H9 (cell line): ENCODE results near the gene RRAS. TPM values are rescaled to one million over a fixed set of nuclear protein-coding genes. Genes with fewer than 3 reads are reported as not detected.

Experiments
- DNase-seq: peaks from one replicate; pipeline ENCODE4 v3.0.0-alpha.2; 2017
- H2AFZ ChIP-seq: one replicate; pipeline ENCODE4 v1.6.1; 2013; ENCODE audit warnings: mild to moderate bottlenecking, low read length, control low read depth, moderate library complexity
- H2AK5ac ChIP-seq: 2 replicates; pipeline ENCODE4 v1.6.1; 2013; ENCODE audit warnings: low read length, control low read depth, mixed read lengths; ENCODE audit not compliant: insufficient read length
- H2BK120ac ChIP-seq: one replicate; pipeline ENCODE4 v1.6.1; 2013; ENCODE audit warnings: low read depth, mild to moderate bottlenecking, low read length, control low read depth, inconsistent platforms; ENCODE audit not compliant: poor library complexity, severe bottlenecking
- H2BK12ac ChIP-seq: 2 replicates; pipeline ENCODE4 v1.6.1; 2013; ENCODE audit warnings: low read length, control low read depth, mixed read lengths, low read depth; ENCODE audit not compliant: insufficient read length
- H2BK15ac ChIP-seq: 2 replicates; pipeline ENCODE4 v1.6.1; 2013; ENCODE audit warnings: low read depth, low read length, control low read depth
- H2BK20ac ChIP-seq: one replicate; pipeline ENCODE4 v1.6.1; 2013; ENCODE audit warnings: low read depth, mild to moderate bottlenecking, low read length, control low read depth, inconsistent platforms; ENCODE audit not compliant: poor library complexity, severe bottlenecking
- H2BK5ac ChIP-seq: 2 replicates; pipeline ENCODE4 v1.6.1; 2013; ENCODE audit warnings: low read length, control low read depth, mixed read lengths; ENCODE audit not compliant: insufficient read length
- H3K14ac ChIP-seq: 2 replicates; pipeline ENCODE4 v1.6.1; 2013; ENCODE audit warnings: low read length, control low read depth; ENCODE audit not compliant: insufficient read depth
- H3K18ac ChIP-seq: 2 replicates; pipeline ENCODE4 v1.6.1; 2013; ENCODE audit warnings: low read depth, mild to moderate bottlenecking, mixed read lengths, low read length, control low read depth; ENCODE audit not compliant: insufficient read length
- H3K23ac ChIP-seq: 2 replicates; pipeline ENCODE4 v1.6.1; 2013; ENCODE audit warnings: low read length, control low read depth, mixed read lengths, low read depth; ENCODE audit not compliant: insufficient read length
- H3K23me2 ChIP-seq: 2 replicates; pipeline ENCODE4 v1.6.1; 2013; ENCODE audit warnings: low read depth, mild to moderate bottlenecking, mixed read lengths, low read length, control low read depth; ENCODE audit not compliant: insufficient read length, poor library complexity, severe bottlenecking
- H3K27ac ChIP-seq: 2 replicates; pipeline ENCODE4 v1.5.1; 2013; ENCODE audit warnings: low read length, control low read depth, mixed read lengths, low read depth; ENCODE audit not compliant: insufficient read length
- H3K27me3 ChIP-seq: 2 replicates; pipeline ENCODE4 v1.6.1; 2013; ENCODE audit warnings: low read length, control low read depth, inconsistent platforms; ENCODE audit not compliant: insufficient read depth
- H3K4ac ChIP-seq: 2 replicates; pipeline ENCODE4 v1.6.1; 2013; ENCODE audit warnings: low read depth, mild to moderate bottlenecking, control low read depth, inconsistent platforms, low read length, moderate library complexity
- H3K4me1 ChIP-seq: 2 replicates; pipeline ENCODE4 v1.6.1; 2013; ENCODE audit warnings: low read length, control low read depth, inconsistent platforms; ENCODE audit not compliant: insufficient read depth
- H3K4me2 ChIP-seq: 2 replicates; pipeline ENCODE4 v1.6.1; 2013; ENCODE audit warnings: low read length, control low read depth, mixed read lengths; ENCODE audit not compliant: insufficient read length, insufficient read depth
- H3K56ac ChIP-seq: 2 replicates; pipeline ENCODE4 v1.6.1; 2013; ENCODE audit warnings: low read depth, mild to moderate bottlenecking, mixed read lengths, low read length, control low read depth; ENCODE audit not compliant: insufficient read length
- H3K79me1 ChIP-seq: 2 replicates; pipeline ENCODE4 v1.6.1; 2013; ENCODE audit warnings: low read depth, mild to moderate bottlenecking, moderate library complexity, low read length, control low read depth, inconsistent platforms; ENCODE audit not compliant: insufficient read depth, poor library complexity, severe bottlenecking
- H3K79me2 ChIP-seq: 2 replicates; pipeline ENCODE4 v1.6.1; 2013; ENCODE audit warnings: low read length, control low read depth, inconsistent platforms; ENCODE audit not compliant: insufficient read depth
- H3K9ac ChIP-seq: 2 replicates; pipeline ENCODE4 v1.6.1; 2013; ENCODE audit warnings: low read length, control low read depth, mixed read lengths; ENCODE audit not compliant: insufficient read length; ENCODE audit errors: extremely low read depth
- H3K9me3 ChIP-seq: one replicate; pipeline ENCODE4 v1.6.1; 2013; ENCODE audit warnings: low read depth, low read length, inconsistent platforms; ENCODE audit not compliant: control insufficient read depth
- H3T11ph ChIP-seq: one replicate; pipeline ENCODE4 v1.6.1; 2013; ENCODE audit warnings: mild to moderate bottlenecking, low read length, control low read depth, inconsistent platforms
- H4K20me1 ChIP-seq: one replicate; pipeline ENCODE4 v1.6.1; 2013; ENCODE audit not compliant: control insufficient read depth, insufficient read length, insufficient read depth
- H4K5ac ChIP-seq: 2 replicates; pipeline ENCODE4 v1.6.1; 2013; ENCODE audit warnings: low read depth, mild to moderate bottlenecking, mixed read lengths, low read length, control low read depth; ENCODE audit not compliant: insufficient read length
- H4K8ac ChIP-seq: replicated peaks from 2 replicates; pipeline ENCODE4 v1.6.1; 2013; ENCODE audit warnings: low read length, control low read depth, mixed read lengths, low read depth; ENCODE audit not compliant: insufficient read length
- H4K91ac ChIP-seq: 2 replicates; pipeline ENCODE4 v1.6.1; 2013; ENCODE audit warnings: low read depth, mild to moderate bottlenecking, moderate library complexity, mixed read lengths, low read length, control low read depth; ENCODE audit not compliant: insufficient read length
- H3K27ac Mint-ChIP-seq, 3 experiments: 2 replicates in 2 of 3; 3 replicates in 1 of 3; pipeline ENCODE4 v1.8.0; 2020 to 2021; ENCODE audit warnings: mixed read lengths in 3 of 3, mild to moderate bottlenecking in 1 of 3, moderate library complexity in 1 of 3
- H3K27me3 Mint-ChIP-seq: 2 replicates; pipeline ENCODE4 v1.8.0; 2021; ENCODE audit warnings: low read depth, mild to moderate bottlenecking, moderate library complexity, mixed read lengths
- H3K36me3 Mint-ChIP-seq, 3 experiments: 2 replicates in 2 of 3; 3 replicates in 1 of 3; pipeline ENCODE4 v1.8.0; 2020 to 2021; ENCODE audit warnings: low read depth in 3 of 3, mixed read lengths in 3 of 3; ENCODE audit not compliant: insufficient read depth in 1 of 3
- H3K4me1 Mint-ChIP-seq, 2 experiments: 2 replicates each; pipeline ENCODE4 v1.8.0; 2020; ENCODE audit warnings: mixed read lengths in 2 of 2
- H3K4me3 Mint-ChIP-seq, 2 experiments: 2 replicates in 1 of 2; 3 replicates in 1 of 2; pipeline ENCODE4 v1.8.0; 2020 to 2021; ENCODE audit warnings: mild to moderate bottlenecking in 2 of 2, mixed read lengths in 2 of 2, moderate library complexity in 1 of 2
- H3K9me3 Mint-ChIP-seq, 2 experiments: 2 replicates in 1 of 2; 3 replicates in 1 of 2; pipeline ENCODE4 v1.8.0; 2020; ENCODE audit warnings: mild to moderate bottlenecking in 2 of 2, mixed read lengths in 2 of 2, moderate library complexity in 1 of 2
- CTCF ChIP-seq: fragments of 200-600 bp; sonication (generic); conservative IDR thresholded peaks from 3 replicates; pipeline ENCODE4 v1.8.0; 2021; ENCODE audit warnings: antibody characterized with exemption, mild to moderate bottlenecking
- WGBS: extraction: QIAGEN DNeasy Blood & Tissue Kit; methylation state at CpG from one replicate; pipeline ENCODE4 v1.1.7; 2013; ENCODE audit warnings: missing lambda C conversion rate, low lambda C conversion rate, mixed read lengths; ENCODE audit not compliant: insufficient read length; ENCODE audit errors: extremely low coverage; 5-methylcytosine and 5-hydroxymethylcytosine counted together
- total RNA-seq: library from RNA; stranded (reverse); gene quantifications from 2 replicates; pipeline ENCODE4 v1.2.1, GENCODE V29; 2021

Gene RRAS
- total RNA-seq, 1 experiment from 2014 or later, result 9.9 TPM

- DNase-seq, result no peak
- Histone ChIP-seq H3K4me1 (no peaks in the 10 kb centered on the region), H3K14ac (no peak overlapping the region), H3K9me3 (no peaks in the 10 kb centered on the region), H2AFZ (no peak overlapping the region), H4K8ac (no peak overlapping the region), H3K79me1 (no peaks in the 10 kb centered on the region), H2AK5ac (no peak overlapping the region), H3K23me2 (no peaks in the 10 kb centered on the region), H3K4ac (no peak overlapping the region), H3K79me2 (no peaks in the 10 kb centered on the region), H2BK20ac (no peak overlapping the region), H2BK12ac (no peak overlapping the region), H3T11ph (no peak overlapping the region), H3K18ac (no peak overlapping the region), H3K27me3 (no peaks in the 10 kb centered on the region), H3K27ac (no peak overlapping the region), H2BK5ac (no peak overlapping the region), H3K4me2 (no peak overlapping the region), H4K20me1 (peaks cover 2% of the 10 kb centered on the region), H3K23ac (no peak overlapping the region), H3K9ac (no peak overlapping the region), H2BK15ac (no peak overlapping the region), H4K5ac (no peak overlapping the region), H3K56ac (no peak overlapping the region), H4K91ac (no peak overlapping the region), H2BK120ac (no peak overlapping the region)
- Mint-ChIP-seq H3K4me3 (no peak overlapping the region), H3K27me3 (peaks cover 12% of the 10 kb centered on the region), H3K27ac (no peak overlapping the region), H3K36me3 (peaks cover 5 to 16% (median 9%) of the 10 kb centered on the region in 3 experiments; a peak in 6 of 7 replicates), H3K4me1 (peaks cover 22 to 29% of the 10 kb centered on the region in 2 experiments), H3K9me3 (no peaks in the 10 kb centered on the region)
- no CpG with 5 or more reads among the region's 5 CpGs for WGBS
- TF ChIP-seq CTCF, result no peak
These were observed 7.4 kb downstream of the RRAS start for GRCh38 chr19:49632576-49632975.
